Prostate gland (tissue), 2 donors: ENCODE results near the gene BCL6B.

Experiments
- POLR2A ChIP-seq: fragments of 450-650 bp; IDR thresholded peaks from one replicate; pipeline ENCODE4 v1.6.1; 2016; ENCODE audit warnings: antibody characterized with exemption, mild to moderate bottlenecking
- POLR2AphosphoS5 ChIP-seq: sonication (generic); formaldehyde crosslinking; IDR thresholded peaks from one replicate; pipeline ENCODE4 v1.6.1; 2017; ENCODE audit warnings: antibody characterized with exemption
- TF ChIP-seq, protein P1 (sequence below), 4 experiments: fragments of 200-600 bp in 2 of 4; fragments of 450-650 bp in 2 of 4; sonication (generic) in 2 of 4; IDR thresholded peaks; 1 replicate in 3 of 4; 2 replicates in 1 of 4; pipeline ENCODE4 v1.5.1; 2016 to 2019; ENCODE audit warnings: antibody characterized with exemption in 4 of 4, mild to moderate bottlenecking in 2 of 4, moderate library complexity in 2 of 4

DNA sequence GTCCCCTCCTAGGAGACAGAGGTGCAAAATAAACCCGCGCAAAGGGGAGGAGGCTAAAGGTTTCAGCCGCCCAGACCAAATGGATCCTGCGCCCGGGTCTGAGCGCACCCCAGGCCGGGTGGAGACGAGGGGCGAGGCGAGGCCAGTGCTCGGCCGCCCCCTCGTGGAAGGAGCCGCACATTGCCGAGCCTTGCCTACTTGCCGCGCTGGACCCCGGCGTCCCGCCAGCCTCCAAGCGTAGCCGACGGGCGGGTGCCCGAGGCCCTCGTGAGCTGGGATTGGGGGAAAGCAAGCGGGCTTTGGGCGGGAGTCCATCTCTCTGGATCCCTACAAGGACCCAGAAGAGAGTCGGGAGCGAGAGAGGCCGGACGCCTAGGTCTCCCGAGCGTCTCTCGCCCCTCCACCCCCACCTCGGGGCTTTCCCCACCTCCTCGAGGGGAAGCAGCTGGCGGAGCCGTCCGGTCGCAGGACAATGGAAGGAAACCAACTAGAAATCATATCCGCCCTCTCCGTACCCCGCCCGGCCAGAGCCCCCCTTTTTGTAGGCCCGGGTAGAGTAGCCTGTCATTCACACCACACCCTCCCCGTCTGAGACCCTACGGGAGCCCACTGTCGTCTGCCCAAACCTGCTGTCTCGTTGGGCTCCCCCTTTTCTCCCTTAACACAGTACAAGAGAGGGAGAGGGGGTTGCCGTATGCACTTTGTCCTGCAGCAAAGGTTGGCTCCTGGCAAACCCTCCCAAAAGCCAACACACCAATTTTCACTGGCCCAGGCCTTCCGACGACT is 664 bp upstream of the BCL6B start:
- TF ChIP-seq, protein P1, sequence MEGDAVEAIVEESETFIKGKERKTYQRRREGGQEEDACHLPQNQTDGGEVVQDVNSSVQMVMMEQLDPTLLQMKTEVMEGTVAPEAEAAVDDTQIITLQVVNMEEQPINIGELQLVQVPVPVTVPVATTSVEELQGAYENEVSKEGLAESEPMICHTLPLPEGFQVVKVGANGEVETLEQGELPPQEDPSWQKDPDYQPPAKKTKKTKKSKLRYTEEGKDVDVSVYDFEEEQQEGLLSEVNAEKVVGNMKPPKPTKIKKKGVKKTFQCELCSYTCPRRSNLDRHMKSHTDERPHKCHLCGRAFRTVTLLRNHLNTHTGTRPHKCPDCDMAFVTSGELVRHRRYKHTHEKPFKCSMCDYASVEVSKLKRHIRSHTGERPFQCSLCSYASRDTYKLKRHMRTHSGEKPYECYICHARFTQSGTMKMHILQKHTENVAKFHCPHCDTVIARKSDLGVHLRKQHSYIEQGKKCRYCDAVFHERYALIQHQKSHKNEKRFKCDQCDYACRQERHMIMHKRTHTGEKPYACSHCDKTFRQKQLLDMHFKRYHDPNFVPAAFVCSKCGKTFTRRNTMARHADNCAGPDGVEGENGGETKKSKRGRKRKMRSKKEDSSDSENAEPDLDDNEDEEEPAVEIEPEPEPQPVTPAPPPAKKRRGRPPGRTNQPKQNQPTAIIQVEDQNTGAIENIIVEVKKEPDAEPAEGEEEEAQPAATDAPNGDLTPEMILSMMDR (IDR thresholded peaks at IDR 0.05), result peak; percentile 82 to 96 (median 88)
- TF ChIP-seq POLR2AphosphoS5 (no peak), POLR2A (no peak)
